Breast epithelium (tissue), 3 donors: Measurements from ENCODE around the gene ORC1.

Experiments used
- POLR2A ChIP-seq: fragments of 450-650 bp; IDR thresholded peaks from one replicate; pipeline ENCODE4 v1.6.1; 2016; ENCODE audit warnings: antibody characterized with exemption, mild to moderate bottlenecking, moderate library complexity
- POLR2AphosphoS5 ChIP-seq, 3 donors: sonication (generic); formaldehyde crosslinking; IDR thresholded peaks; one replicate each; pipeline ENCODE4 v1.6.1; 2017; ENCODE audit warnings: antibody characterized with exemption in 3 of 3
- TF ChIP-seq, protein P1 (sequence below), 3 donors: fragments of 450-650 bp; IDR thresholded peaks; one replicate each; pipeline ENCODE4 v1.5.1; 2016 to 2017; ENCODE audit warnings: antibody characterized with exemption in 3 of 3, mild to moderate bottlenecking in 3 of 3, moderate library complexity in 3 of 3

DNA sequence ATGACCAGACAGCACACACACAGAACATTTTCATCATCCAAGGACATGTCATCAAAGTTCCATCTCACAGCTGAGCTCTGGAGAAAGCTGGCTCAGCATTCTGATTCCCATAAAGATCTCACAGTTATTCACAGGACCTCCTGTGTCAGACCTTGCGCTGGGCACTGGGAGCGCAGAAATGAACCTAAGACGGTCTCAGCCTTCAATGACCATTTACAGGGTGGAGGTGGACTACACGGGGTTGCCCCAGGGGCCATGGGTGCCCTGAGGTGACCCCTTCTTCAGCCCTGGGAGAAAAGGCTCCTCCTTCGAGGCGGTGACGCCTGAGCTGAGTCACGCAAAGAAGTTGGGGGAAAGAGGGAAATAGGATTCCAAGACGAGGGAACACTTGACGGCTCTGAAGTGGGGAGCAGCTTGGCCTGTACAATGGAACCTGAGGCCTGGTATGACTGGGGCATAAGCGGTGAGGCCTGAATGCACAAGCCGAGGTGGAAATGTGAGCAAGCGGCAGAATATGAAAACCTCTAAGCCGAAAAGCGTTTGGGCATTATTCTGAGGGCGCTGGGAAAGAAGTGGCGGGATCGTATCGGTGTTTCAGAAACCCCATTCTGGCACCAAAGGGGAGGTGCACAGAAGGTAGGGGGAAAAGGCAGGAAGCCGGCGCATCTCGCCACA is 39.0 kb downstream of the ORC1 start:
- TF ChIP-seq, protein P1, sequence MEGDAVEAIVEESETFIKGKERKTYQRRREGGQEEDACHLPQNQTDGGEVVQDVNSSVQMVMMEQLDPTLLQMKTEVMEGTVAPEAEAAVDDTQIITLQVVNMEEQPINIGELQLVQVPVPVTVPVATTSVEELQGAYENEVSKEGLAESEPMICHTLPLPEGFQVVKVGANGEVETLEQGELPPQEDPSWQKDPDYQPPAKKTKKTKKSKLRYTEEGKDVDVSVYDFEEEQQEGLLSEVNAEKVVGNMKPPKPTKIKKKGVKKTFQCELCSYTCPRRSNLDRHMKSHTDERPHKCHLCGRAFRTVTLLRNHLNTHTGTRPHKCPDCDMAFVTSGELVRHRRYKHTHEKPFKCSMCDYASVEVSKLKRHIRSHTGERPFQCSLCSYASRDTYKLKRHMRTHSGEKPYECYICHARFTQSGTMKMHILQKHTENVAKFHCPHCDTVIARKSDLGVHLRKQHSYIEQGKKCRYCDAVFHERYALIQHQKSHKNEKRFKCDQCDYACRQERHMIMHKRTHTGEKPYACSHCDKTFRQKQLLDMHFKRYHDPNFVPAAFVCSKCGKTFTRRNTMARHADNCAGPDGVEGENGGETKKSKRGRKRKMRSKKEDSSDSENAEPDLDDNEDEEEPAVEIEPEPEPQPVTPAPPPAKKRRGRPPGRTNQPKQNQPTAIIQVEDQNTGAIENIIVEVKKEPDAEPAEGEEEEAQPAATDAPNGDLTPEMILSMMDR (IDR thresholded peaks at IDR 0.05): no peak
- TF ChIP-seq POLR2A (no peak), POLR2AphosphoS5 (IDR thresholded peaks at IDR 0.05) (peak in 1 of 3 donors; percentile 20)
